ENCODE measurements around the gene PIGL. TPM values are rescaled to one million over a fixed set of nuclear protein-coding genes. Genes with fewer than 3 reads are reported as not detected.
A peak's percentile ranks its signal among the peaks of the same experiment; 100 is the strongest.

PIGL gene
- total and polyA plus RNA-seq, 2 experiments from 2014 or later, result 10.9 to 15.4 TPM

- Histone ChIP-seq H3K4me2 (ENCODE audit: unreplicated experiment) (no peak overlapping the region), H2AFZ (no peak overlapping the region), H3K36me3 (ENCODE audit: low read depth) (no peaks in the 10 kb centered on the region), H3K9ac (no peak overlapping the region), H3K9me3 (ENCODE audit: low read depth) (no peaks in the 10 kb centered on the region), H3K4me1 (ENCODE audit: insufficient read depth) (peaks cover 21% of the 10 kb centered on the region), H3F3A (ENCODE audit: insufficient read depth) (peaks cover 17% of the 10 kb centered on the region), H4K20me1 (ENCODE audit: insufficient read depth) (no peaks in the 10 kb centered on the region), H3K27ac (no peak overlapping the region), H3K9me2 (ENCODE audit: insufficient read depth) (no peaks in the 10 kb centered on the region), H3K4me3 (no peak overlapping the region), H3K27me3 (replicated peaks; ENCODE audit: insufficient read depth) (no peaks in the 10 kb centered on the region), H3K79me2 (ENCODE audit: insufficient read depth) (no peaks in the 10 kb centered on the region)
- no peak for DNase-seq
- no peak for TF ChIP-seq EZH2phosphoT487 (IDR thresholded peaks at IDR 0.05; ENCODE audit: insufficient read depth, low read depth)
- no peak for TF ChIP-seq EZH2 (IDR thresholded peaks at IDR 0.05; ENCODE audit: insufficient read depth, poor library complexity, severe bottlenecking)
- 97 to 99% methylated on average over 3 of the region's 3 CpGs for WGBS, 2 experiments (ENCODE audit: low coverage in 1 of 2, low lambda C conversion rate in 2 of 2, missing lambda C conversion rate in 2 of 2)
- in situ Hi-C loops (cut with MboI), result no loop called here
Measured at GRCh38 chr17:16272111-16272840, 55.3 kb downstream of the PIGL start.

GRCh38 chr17:16273499-16273898, 56.5 kb downstream of the PIGL start:
- H3K9me2 ChIP-seq (ENCODE audit: insufficient read depth), result no peaks in the 10 kb centered on the region
- 0 out of 2 replicates have a peak overlapping the region, but pooled peaks have one; percentile 5 for H3K27ac ChIP-seq
- TF ChIP-seq EZH2 (IDR thresholded peaks at IDR 0.05; ENCODE audit: insufficient read depth, poor library complexity, severe bottlenecking) (no peak), EZH2phosphoT487 (IDR thresholded peaks at IDR 0.05; ENCODE audit: insufficient read depth, low read depth) (no peak)
- WGBS, 2 experiments (ENCODE audit: low coverage in 1 of 2, low lambda C conversion rate in 2 of 2, missing lambda C conversion rate in 2 of 2), result 13 to 33% methylated on average over 1 of the region's 1 CpG
- H3K9ac ChIP-seq, result no peak overlapping the region
- H3K79me2 ChIP-seq (ENCODE audit: insufficient read depth), result no peaks in the 10 kb centered on the region
- DNase-seq, result peak; percentile 68
- H3K27me3 ChIP-seq (replicated peaks; ENCODE audit: insufficient read depth), result no peaks in the 10 kb centered on the region
- peak overlapping the region; percentile 63 for H3K4me2 ChIP-seq (ENCODE audit: unreplicated experiment)
- no peaks in the 10 kb centered on the region for H3K9me3 ChIP-seq (ENCODE audit: low read depth)
- H3K4me1 ChIP-seq (ENCODE audit: insufficient read depth), result peaks cover 21% of the 10 kb centered on the region
- no peak overlapping the region for H2AFZ ChIP-seq
- no peaks in the 10 kb centered on the region for H4K20me1 ChIP-seq (ENCODE audit: insufficient read depth)
- in situ Hi-C loops (cut with MboI), result no loop called here
- no peak overlapping the region for H3K4me3 ChIP-seq
- no peaks in the 10 kb centered on the region for H3K36me3 ChIP-seq (ENCODE audit: low read depth)
- H3F3A ChIP-seq (ENCODE audit: insufficient read depth), result peaks cover 17% of the 10 kb centered on the region

- in situ Hi-C loops (cut with MboI), result no loop called here
Measured at GRCh38 chr17:16273929-16274339, 56.9 kb downstream of the PIGL start.

GRCh38 chr17:16275024-16275423, 58.0 kb downstream of the PIGL start:
- in situ Hi-C loops (cut with MboI), result no loop called here
- 93 to 100% methylated on average over 5 of the region's 5 CpGs for WGBS, 2 experiments (ENCODE audit: low coverage in 1 of 2, low lambda C conversion rate in 2 of 2, missing lambda C conversion rate in 2 of 2)
- no peaks in the 10 kb centered on the region for H3K9me3 ChIP-seq (ENCODE audit: low read depth)
- no peaks in the 10 kb centered on the region for H3K36me3 ChIP-seq (ENCODE audit: low read depth)
- no peaks in the 10 kb centered on the region for H3K27me3 ChIP-seq (replicated peaks; ENCODE audit: insufficient read depth)
- no peaks in the 10 kb centered on the region for H3K9me2 ChIP-seq (ENCODE audit: insufficient read depth)
- no peak overlapping the region for H3K4me3 ChIP-seq
- no peaks in the 10 kb centered on the region for H3K79me2 ChIP-seq (ENCODE audit: insufficient read depth)
- H3K27ac ChIP-seq, result no peak overlapping the region
- H3K9ac ChIP-seq, result no peak overlapping the region
- TF ChIP-seq EZH2 (IDR thresholded peaks at IDR 0.05; ENCODE audit: insufficient read depth, poor library complexity, severe bottlenecking) (no peak), EZH2phosphoT487 (IDR thresholded peaks at IDR 0.05; ENCODE audit: insufficient read depth, low read depth) (no peak)
- no peak overlapping the region for H2AFZ ChIP-seq
- H4K20me1 ChIP-seq (ENCODE audit: insufficient read depth), result no peaks in the 10 kb centered on the region
- peaks cover 14% of the 10 kb centered on the region for H3K4me1 ChIP-seq (ENCODE audit: insufficient read depth)
- H3K4me2 ChIP-seq (ENCODE audit: unreplicated experiment), result no peak overlapping the region
- peaks cover 18% of the 10 kb centered on the region for H3F3A ChIP-seq (ENCODE audit: insufficient read depth)
- no peak for DNase-seq

More at GRCh38 chr17:16273929-16274339, 56.9 kb downstream of the PIGL start:
- Histone ChIP-seq H3K9me3 (ENCODE audit: low read depth) (no peaks in the 10 kb centered on the region), H3K36me3 (ENCODE audit: low read depth) (no peaks in the 10 kb centered on the region), H3K79me2 (ENCODE audit: insufficient read depth) (no peaks in the 10 kb centered on the region), H2AFZ (no peak overlapping the region), H3K4me1 (ENCODE audit: insufficient read depth) (peaks cover 21% of the 10 kb centered on the region), H3K4me2 (ENCODE audit: unreplicated experiment) (peak overlapping the region; percentile 63), H3K4me3 (no peak overlapping the region), H3K9me2 (ENCODE audit: insufficient read depth) (no peaks in the 10 kb centered on the region), H3K9ac (no peak overlapping the region), H4K20me1 (ENCODE audit: insufficient read depth) (no peaks in the 10 kb centered on the region), H3K27me3 (replicated peaks; ENCODE audit: insufficient read depth) (no peaks in the 10 kb centered on the region), H3F3A (ENCODE audit: insufficient read depth) (peaks cover 17% of the 10 kb centered on the region), H3K27ac (0 out of 2 replicates have a peak overlapping the region, but pooled peaks have one; percentile 5)
- 74 to 77% methylated on average over 6 of the region's 6 CpGs for WGBS, 2 experiments (ENCODE audit: low coverage in 1 of 2, low lambda C conversion rate in 2 of 2, missing lambda C conversion rate in 2 of 2)
- no peak for DNase-seq
- TF ChIP-seq EZH2 (IDR thresholded peaks at IDR 0.05; ENCODE audit: insufficient read depth, poor library complexity, severe bottlenecking) (no peak), EZH2phosphoT487 (IDR thresholded peaks at IDR 0.05; ENCODE audit: insufficient read depth, low read depth) (no peak)
